HEK293 (cell line): ENCODE data around the gene MCAT.

Experiments
- CTCF ChIA-PET: fragments of 350-600 bp; formaldehyde crosslinking; extraction: SDS; loops from one replicate; lab custom pipeline; 2021; ENCODE audit warnings: antibody characterized with exemption; lab: Yijun Ruan, JAX
- POLR2A ChIA-PET: fragments of 300-600 bp; formaldehyde crosslinking; extraction: SDS; loops from one replicate; lab custom pipeline; 2020; ENCODE audit warnings: antibody characterized with exemption, inconsistent platforms; lab: Yijun Ruan, JAX
- H3K27ac ChIP-seq: fragments of 200-500 bp; sonication (Bioruptor generic); 2 replicates; pipeline ENCODE4 v1.5.1; 2014; ENCODE audit warnings: low read depth, low read length, control low read depth, inconsistent platforms; ENCODE audit errors: extremely low read depth
- H3K36me3 ChIP-seq, 2 experiments: fragments of 200-500 bp in 1 of 2; sonication (Bioruptor generic) in 1 of 2; 1 replicate in 1 of 2; 2 replicates in 1 of 2; pipeline ENCODE4 v1.5.1; 2014 to 2017; ENCODE audit warnings: inconsistent platforms in 2 of 2, low read length in 2 of 2; ENCODE audit not compliant: control insufficient read depth in 2 of 2, insufficient read depth in 1 of 2
- H3K4me1 ChIP-seq: fragments of 200-500 bp; sonication (Bioruptor generic); 2 replicates; pipeline ENCODE4 v1.5.1; 2014; ENCODE audit warnings: mild to moderate bottlenecking, low read length, inconsistent platforms; ENCODE audit not compliant: control insufficient read depth, insufficient read depth
- H3K4me3 ChIP-seq: 2 replicates; pipeline ENCODE4 v1.5.1; 2011; ENCODE audit warnings: low read depth, mild to moderate bottlenecking, control low read depth, low read length, moderate library complexity
- H3K9me3 ChIP-seq: fragments of 200-500 bp; sonication (Bioruptor generic); 2 replicates; pipeline ENCODE4 v1.5.1; 2014; ENCODE audit warnings: low read depth, low read length, inconsistent platforms; ENCODE audit not compliant: control insufficient read depth, insufficient read depth
- BCL6B ChIP-seq: fragments of 450-650 bp; formaldehyde crosslinking; IDR thresholded peaks from 2 replicates; pipeline ENCODE4 v1.5.1; 2017; ENCODE audit warnings: missing biosample characterization, missing genetic modification characterization
- KLF9 ChIP-seq: fragments of 450-650 bp; formaldehyde crosslinking; IDR thresholded peaks from 2 replicates; pipeline ENCODE4 v1.5.1; 2016; ENCODE audit warnings: missing biosample characterization, missing genetic modification characterization, low read depth
- MZF1 ChIP-seq: fragments of 450-650 bp; formaldehyde crosslinking; IDR thresholded peaks from 2 replicates; pipeline ENCODE4 v1.5.1; 2017; ENCODE audit warnings: missing biosample characterization, missing genetic modification characterization, borderline replicate concordance
- PRDM4 ChIP-seq: fragments of 450-650 bp; formaldehyde crosslinking; IDR thresholded peaks from 2 replicates; pipeline ENCODE4 v1.5.1; 2017; ENCODE audit warnings: missing biosample characterization, missing genetic modification characterization
- SETDB1 ChIP-seq: IDR thresholded peaks from one replicate; pipeline ENCODE4 v1.6.1; 2017; ENCODE audit warnings: mild to moderate bottlenecking, low read length, moderate library complexity, mixed read lengths; ENCODE audit not compliant: insufficient read length
- SP7 ChIP-seq: fragments of 450-650 bp; formaldehyde crosslinking; IDR thresholded peaks from 2 replicates; pipeline ENCODE4 v1.5.1; 2016; ENCODE audit warnings: missing biosample characterization, missing genetic modification characterization
- ZBTB17 ChIP-seq: fragments of 450-650 bp; formaldehyde crosslinking; IDR thresholded peaks from 2 replicates; pipeline ENCODE4 v1.5.1; 2016; ENCODE audit warnings: missing biosample characterization, missing genetic modification characterization
- ZFHX2 ChIP-seq: fragments of 450-650 bp; formaldehyde crosslinking; conservative IDR thresholded peaks from 2 replicates; pipeline ENCODE4 v1.5.1; 2016; ENCODE audit warnings: missing biosample characterization, missing genetic modification characterization
- ZNF114 ChIP-seq: fragments of 450-650 bp; formaldehyde crosslinking; IDR thresholded peaks from 2 replicates; pipeline ENCODE4 v1.5.0; 2017; ENCODE audit warnings: missing biosample characterization, missing genetic modification characterization
- ZNF138 ChIP-seq: fragments of 450-650 bp; formaldehyde crosslinking; IDR thresholded peaks from 2 replicates; pipeline ENCODE4 v1.5.1; 2016; ENCODE audit warnings: missing biosample characterization, missing genetic modification characterization, borderline replicate concordance
- ZNF146 ChIP-seq: fragments of 450-650 bp; formaldehyde crosslinking; IDR thresholded peaks from 2 replicates; pipeline ENCODE4 v1.5.1; 2016; ENCODE audit warnings: missing biosample characterization, missing genetic modification characterization
- ZNF169 ChIP-seq: fragments of 450-650 bp; formaldehyde crosslinking; IDR thresholded peaks from 2 replicates; pipeline ENCODE4 v1.5.1; 2016; ENCODE audit warnings: missing biosample characterization, missing genetic modification characterization
- ZNF266 ChIP-seq: fragments of 450-650 bp; formaldehyde crosslinking; IDR thresholded peaks from 2 replicates; pipeline ENCODE4 v1.5.1; 2016; ENCODE audit warnings: missing biosample characterization, missing genetic modification characterization, low read depth
- ZNF362 ChIP-seq: fragments of 450-650 bp; formaldehyde crosslinking; IDR thresholded peaks from 2 replicates; pipeline ENCODE4 v1.5.1; 2016; ENCODE audit warnings: missing biosample characterization, missing genetic modification characterization
- ZNF394 ChIP-seq: fragments of 450-650 bp; formaldehyde crosslinking; IDR thresholded peaks from 2 replicates; pipeline ENCODE4 v1.5.1; 2016; ENCODE audit warnings: missing biosample characterization, missing genetic modification characterization, mild to moderate bottlenecking, moderate library complexity, borderline replicate concordance
- ZNF514 ChIP-seq: fragments of 450-650 bp; formaldehyde crosslinking; IDR thresholded peaks from 2 replicates; pipeline ENCODE4 v1.5.1; 2016; ENCODE audit warnings: missing biosample characterization, missing genetic modification characterization
- ZNF518A ChIP-seq: fragments of 450-650 bp; formaldehyde crosslinking; conservative IDR thresholded peaks from 2 replicates; pipeline ENCODE4 v1.5.1; 2016; ENCODE audit warnings: low read depth, missing biosample characterization, missing genetic modification characterization
- ZNF549 ChIP-seq: fragments of 450-650 bp; IDR thresholded peaks from 2 replicates; pipeline ENCODE4 v1.5.1; 2018; ENCODE audit warnings: missing biosample characterization, missing genetic modification characterization, mild to moderate bottlenecking, inconsistent platforms, moderate library complexity
- ZNF585B ChIP-seq: fragments of 450-650 bp; formaldehyde crosslinking; IDR thresholded peaks from 2 replicates; pipeline ENCODE4 v1.5.1; 2016; ENCODE audit warnings: missing biosample characterization, missing genetic modification characterization
- ZNF623 ChIP-seq: fragments of 450-650 bp; formaldehyde crosslinking; IDR thresholded peaks from 2 replicates; pipeline ENCODE4 v1.5.1; 2016; ENCODE audit warnings: missing biosample characterization, missing genetic modification characterization

Gene MCAT

GRCh38 chr22:43088627-43088983 is 54.6 kb downstream of the MCAT start:
- H3K4me3 ChIP-seq = peak overlapping the region; percentile 73
- H3K9me3 ChIP-seq = no peaks in the 10 kb centered on the region
- TF ChIP-seq ZNF518A (no peak), ZNF146 (tag by site-specific recombination) (no peak), ZNF623 (tag by site-specific recombination) (0 out of 2 replicates have a peak, but pooled peaks have one; percentile 24), ZNF394 (peak; percentile 65; the same call in 1 of the 2 replicates), ZNF362 (tag by site-specific recombination) (no peak), ZNF549 (no peak; the same call in 1 of the 2 replicates), ZNF138 (no peak), ZNF585B (no peak)
- peak overlapping the region; percentile 26; the same call in 1 of the 2 replicates for H3K27ac ChIP-seq
- H3K4me1 ChIP-seq = no peaks in the 10 kb centered on the region
- CTCF ChIA-PET = interaction anchor here (0.6 to 0.7 kb wide), 2 partner anchors 30 to 221 kb away, joined by 3 read pairs; no protein-coding TSS in a partner anchor
- H3K36me3 ChIP-seq = no peaks in the 10 kb centered on the region; a peak in 1 of 3 replicates
- POLR2A ChIA-PET = no interaction called here

GRCh38 chr22:43085658-43086606 is 57.3 kb downstream of the MCAT start:
- Histone ChIP-seq H3K4me1 (no peaks in the 10 kb centered on the region), H3K27ac (no peak overlapping the region), H3K9me3 (no peaks in the 10 kb centered on the region), H3K36me3 (no peaks in the 10 kb centered on the region; a peak in 1 of 3 replicates), H3K4me3 (no peak overlapping the region)
- POLR2A ChIA-PET = interaction anchor here (0.9 to 1.0 kb wide), 2 partner anchors 8 to 12 kb away, joined by 3 to 6 read pairs; no protein-coding TSS in a partner anchor
- CTCF ChIA-PET = interaction anchor here (1.1 to 1.3 kb wide), 3 partner anchors 25 to 52 kb away, joined by 4 read pairs; no protein-coding TSS in a partner anchor
- TF ChIP-seq ZNF266 (tag by site-specific recombination) = no peak
- no peak for TF ChIP-seq ZNF114 (tag by site-specific recombination)
- TF ChIP-seq SP7 (tag by site-specific recombination) = peak; percentile 91
- TF ChIP-seq ZNF514 (tag by site-specific recombination) = no peak
- no peak for TF ChIP-seq PRDM4 (tag by site-specific recombination)
- peak; percentile 97 for TF ChIP-seq ZFHX2
- peak; percentile 12 for TF ChIP-seq SETDB1
- TF ChIP-seq MZF1 (tag by site-specific recombination) = no peak
- peak; percentile 73; the same call in 1 of the 2 replicates for TF ChIP-seq BCL6B (tag by site-specific recombination)
- TF ChIP-seq KLF9 = no peak
- TF ChIP-seq ZNF169 (tag by site-specific recombination) = no peak
- peak; percentile 60 for TF ChIP-seq ZBTB17 (tag by site-specific recombination)
